Left kidney (tissue), 8 donors: Measurements from ENCODE around the gene CT47A1. TPM values are rescaled to one million over a fixed set of nuclear protein-coding genes. Genes with fewer than 3 reads are reported as not detected.
"Not testable (repeated sequence)": the region's sequence is repeated elsewhere in the genome, so short reads cannot be mapped to it uniquely, and the experiment has no call there.

Source experiments
- DNase-seq: peaks from one replicate; pipeline ENCODE4 v3.0.0-alpha.2; 2013
- long read RNA-seq, 8 donors: transcript quantifications; one replicate each; lab custom pipeline, GENCODE V29; 2026
- polyA plus RNA-seq: library from polyadenylated mRNA; unstranded; fragments of 120-200 nt; gene quantifications from one replicate; pipeline ENCODE4 v1.2.1, GENCODE V29; 2013; ENCODE audit not compliant: insufficient read length

CT47A1 gene
- polyA plus RNA-seq = not detected
- long read RNA-seq, donor 1 = 0 reads
- long read RNA-seq, donor 2 = 0 reads
- long read RNA-seq, donor 3 = 0 reads
- long read RNA-seq, donor 4 = 0 reads
- long read RNA-seq, donor 5 = 0 reads
- long read RNA-seq, donor 6 = 0 reads
- long read RNA-seq, donor 7 = 0 reads
- long read RNA-seq, donor 8 = 0 reads

GRCh38 chrX:120985660-120986059 is at the start of gene CT47A1:
TSS of gene CT47A1 (minus strand) at chrX:120985760. CDS start at chrX:120985529, 231 bp downstream.
- not testable (repeated sequence) for DNase-seq

DNA sequence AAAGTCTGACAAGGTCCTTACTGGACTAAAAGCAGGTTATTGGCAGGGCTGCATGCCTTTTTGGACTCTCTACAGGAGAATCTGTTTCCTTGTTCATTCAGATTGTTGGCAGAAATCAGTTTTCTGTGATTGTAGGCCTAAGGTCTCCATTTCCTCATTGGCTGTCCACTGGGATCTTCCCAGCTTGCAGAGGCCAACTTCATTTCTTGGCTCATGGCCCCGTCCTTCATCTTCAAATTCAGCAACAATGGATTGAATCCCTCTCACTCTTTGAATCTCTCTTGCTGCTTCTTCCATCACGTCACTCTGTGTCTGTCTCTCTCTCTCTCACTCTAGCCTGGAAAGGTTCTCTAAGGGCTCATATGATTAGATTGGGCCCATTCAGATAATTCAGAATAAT is 47.0 kb upstream of the CT47A1 start:
- no peak for DNase-seq

GRCh38 chrX:121030083-121030482 is 44.5 kb upstream of the CT47A1 start:
- no peak for DNase-seq

- DNase-seq = no peak
Measured at GRCh38 chrX:121028419-121028818, 42.9 kb upstream of the CT47A1 start.

DNA sequence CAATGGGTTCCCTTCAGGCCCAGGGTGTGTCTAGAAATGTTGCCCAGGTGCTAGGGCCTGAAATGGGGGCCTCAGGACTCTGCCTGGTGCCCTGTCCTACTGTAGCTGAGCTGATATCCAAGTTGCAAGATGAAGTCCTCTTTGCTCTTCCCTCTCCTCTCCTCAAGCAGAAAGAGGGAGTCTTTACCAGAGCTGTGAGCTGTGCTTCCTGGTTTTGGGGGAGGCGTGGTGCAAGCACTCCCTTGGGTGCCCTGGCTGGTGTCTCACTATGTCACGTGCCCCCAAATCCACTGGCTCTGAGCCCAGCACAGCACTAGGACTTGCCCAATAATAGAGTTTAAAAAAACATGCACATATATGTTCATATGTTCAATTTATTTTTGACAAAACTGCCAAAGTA is 29.3 kb upstream of the CT47A1 start:
- no peak for DNase-seq

- no peak for DNase-seq
Measured at GRCh38 chrX:121013897-121014455, 28.4 kb upstream of the CT47A1 start.

DNA sequence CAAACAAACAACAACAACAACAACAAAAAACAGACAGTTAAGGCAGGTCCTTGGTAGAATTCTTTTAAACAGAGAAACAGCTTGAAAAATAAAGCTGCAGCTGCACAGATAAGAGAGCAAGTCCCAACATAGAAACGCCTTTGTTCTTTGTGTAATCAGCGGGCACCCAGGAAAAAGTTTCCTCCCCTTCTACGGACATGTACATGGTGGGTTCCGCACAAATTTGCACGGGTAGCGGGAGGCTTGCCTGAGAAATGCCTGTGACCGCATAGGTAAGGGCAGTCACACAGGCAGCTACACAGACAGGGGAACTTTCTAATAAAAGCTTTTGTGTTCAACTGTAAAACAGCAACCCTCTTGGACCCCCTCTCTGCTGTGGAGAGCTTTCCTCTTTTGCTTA is 25.7 kb upstream of the CT47A1 start:
- DNase-seq = no peak

GRCh38 chrX:121010218-121010617 is 24.7 kb upstream of the CT47A1 start:
- DNase-seq = no peak

GRCh38 chrX:121009764-121010163 is 24.2 kb upstream of the CT47A1 start:
- no peak for DNase-seq

DNA sequence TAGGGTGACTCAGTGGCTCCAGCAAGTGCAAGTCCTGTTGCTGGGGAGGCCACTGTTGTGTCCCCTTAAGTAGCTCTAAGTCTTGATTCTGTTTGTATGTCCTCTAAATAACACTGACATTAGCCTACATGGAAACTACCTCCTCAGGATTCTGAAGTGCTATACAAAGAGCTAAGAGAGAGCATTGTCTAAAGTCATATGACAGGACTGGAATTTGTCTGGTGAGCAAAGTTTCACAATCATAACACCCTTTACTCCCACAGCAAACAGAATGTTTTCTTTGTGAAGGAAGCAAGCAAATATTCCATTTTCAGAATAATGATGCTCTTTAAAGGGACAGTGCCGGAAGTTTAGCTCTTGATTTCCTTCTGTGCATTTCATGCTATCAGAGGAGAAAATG is 23.4 kb upstream of the CT47A1 start:
- no peak for DNase-seq

GRCh38 chrX:121000589-121000988 is 15.0 kb upstream of the CT47A1 start:
- DNase-seq = no peak

GRCh38 chrX:120999413-120999812 is 13.9 kb upstream of the CT47A1 start:
- DNase-seq = no peak

DNA sequence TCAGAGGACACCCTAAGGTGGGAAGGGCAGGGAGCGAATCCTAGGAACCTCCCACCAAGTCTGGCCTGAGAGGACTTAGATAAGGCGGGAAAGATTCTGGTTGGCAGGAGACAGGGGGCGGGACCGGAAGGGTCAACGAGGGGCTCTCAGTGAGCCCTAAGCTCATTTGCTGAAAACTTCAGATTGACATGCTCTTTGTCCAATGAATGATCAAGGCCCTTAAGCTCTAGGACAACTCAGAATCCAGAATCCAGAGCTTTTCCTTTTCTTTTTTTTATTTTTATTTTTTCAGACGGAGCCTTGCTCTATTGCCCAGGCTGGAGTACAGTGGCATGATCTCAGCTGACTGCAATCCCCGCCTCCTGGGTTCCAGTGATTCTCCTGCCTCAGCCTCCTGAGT is 29.1 kb downstream of the CT47A1 start, which contains the start of gene CT47A7:
TSS of gene CT47A7 (minus strand) at position 101 of the 400 bp plus-strand sequence. CDS start 255 bp downstream, outside the sequence.
- DNase-seq = not testable (repeated sequence)

Other genes with a start within 250 kb of the CT47A1 start
- not detected for gene CT47B1, start 109.9 kb downstream of the CT47A1 start, polyA plus RNA-seq
- not detected for gene CT47A11, start 48.6 kb downstream of the CT47A1 start, polyA plus RNA-seq
- not detected for gene CT47A10, start 43.7 kb downstream of the CT47A1 start, polyA plus RNA-seq
- not detected for gene CT47A9, start 38.9 kb downstream of the CT47A1 start, polyA plus RNA-seq
- gene CT47A8, start 34.0 kb downstream of the CT47A1 start, polyA plus RNA-seq = not detected
- gene CT47A7, start 29.2 kb downstream of the CT47A1 start, polyA plus RNA-seq = not detected
- not detected for gene CT47A6, start 24.3 kb downstream of the CT47A1 start, polyA plus RNA-seq
- not detected for gene CT47A5, start 19.4 kb downstream of the CT47A1 start, polyA plus RNA-seq
- not detected for gene CT47A4, start 14.6 kb downstream of the CT47A1 start, polyA plus RNA-seq
- not detected for gene CT47A3, start 9.7 kb downstream of the CT47A1 start, polyA plus RNA-seq
- not detected for gene CT47A2, start 4.8 kb downstream of the CT47A1 start, polyA plus RNA-seq
- gene GLUD2, start 61.9 kb upstream of the CT47A1 start, polyA plus RNA-seq = 5.6 TPM